Liver (tissue), 9 donors: ENCODE data around the gene GPATCH8. TPM values are rescaled to one million over a fixed set of nuclear protein-coding genes. Genes with fewer than 3 reads are reported as not detected.

Experiments used
- DNase-seq: peaks from one replicate; pipeline ENCODE4 v3.0.0-alpha.2; 2017; ENCODE audit warnings: low spot score
- H3K27ac ChIP-seq, 2 donors: one replicate each; pipeline ENCODE4 v1.7.0; 2013; ENCODE audit warnings: inconsistent platforms in 2 of 2, low read length in 2 of 2, control low read depth in 1 of 2, low read depth in 1 of 2, mild to moderate bottlenecking in 1 of 2
- H3K27me3 ChIP-seq, 4 donors: one replicate each; pipeline versions ENCODE4 v1.6.1 to v1.7.0; 2013; ENCODE audit warnings: low read length in 3 of 4, inconsistent platforms in 1 of 4, mild to moderate bottlenecking in 1 of 4, moderate library complexity in 1 of 4; ENCODE audit not compliant: control insufficient read depth in 4 of 4, insufficient read depth in 4 of 4
- H3K36me3 ChIP-seq, 4 donors: one replicate each; pipeline versions ENCODE4 v1.6.1 to v1.7.0; 2013; ENCODE audit warnings: low read length in 3 of 4, mild to moderate bottlenecking in 3 of 4, low read depth in 1 of 4, moderate library complexity in 1 of 4; ENCODE audit not compliant: control insufficient read depth in 4 of 4, insufficient read depth in 3 of 4
- H3K4me1 ChIP-seq, 4 donors: one replicate each; pipeline versions ENCODE4 v1.6.1 to v1.7.0; 2013; ENCODE audit warnings: low read length in 3 of 4, mild to moderate bottlenecking in 3 of 4, moderate library complexity in 1 of 4; ENCODE audit not compliant: control insufficient read depth in 4 of 4, insufficient read depth in 4 of 4
- H3K4me3 ChIP-seq, 3 donors: one replicate each; pipeline versions ENCODE4 v1.6.1 to v1.7.0; 2013; ENCODE audit warnings: low read length in 3 of 3, control low read depth in 1 of 3, low read depth in 1 of 3, mild to moderate bottlenecking in 1 of 3
- H3K9ac ChIP-seq, 2 donors: one replicate each; pipeline ENCODE4 v1.7.0; 2013; ENCODE audit warnings: low read length in 2 of 2, mild to moderate bottlenecking in 2 of 2, moderate library complexity in 2 of 2, control low read depth in 1 of 2, low read depth in 1 of 2
- H3K9me3 ChIP-seq, 4 donors: one replicate each; pipeline versions ENCODE4 v1.6.1 to v1.7.0; 2013; ENCODE audit warnings: low read length in 3 of 4; ENCODE audit not compliant: control insufficient read depth in 4 of 4
- ATF3 ChIP-seq: IDR thresholded peaks from 2 replicates; pipeline ENCODE4 v1.6.1; 2016; ENCODE audit warnings: antibody characterized with exemption
- CTCF ChIP-seq: fragments of 150-350 bp; IDR thresholded peaks from 2 replicates; pipeline ENCODE4 v1.5.1; 2017; ENCODE audit warnings: improper control_type of control experiment, low read depth, low read length; ENCODE audit not compliant: missing input control
- EGR1 ChIP-seq, 2 donors: IDR thresholded peaks; 2 replicates each; pipeline ENCODE4 v1.6.1; 2016 to 2018; ENCODE audit warnings: antibody characterized with exemption in 2 of 2, low read depth in 2 of 2
- FOXA1 ChIP-seq: IDR thresholded peaks from 2 replicates; pipeline ENCODE4 v1.6.1; 2016; ENCODE audit warnings: antibody characterized with exemption
- GABPA ChIP-seq, 2 donors: IDR thresholded peaks in 1 of 2; conservative IDR thresholded peaks in 1 of 2; 2 replicates each; pipeline ENCODE4 v1.6.1; 2016; ENCODE audit warnings: antibody characterized with exemption in 2 of 2, mild to moderate bottlenecking in 1 of 2, moderate library complexity in 1 of 2
- HNF4A ChIP-seq, 2 donors: conservative IDR thresholded peaks; 2 replicates each; pipeline ENCODE4 v1.6.1; 2016; ENCODE audit warnings: antibody characterized with exemption in 2 of 2, mild to moderate bottlenecking in 2 of 2
- NR2F2 ChIP-seq: IDR thresholded peaks from 2 replicates; pipeline ENCODE4 v1.6.1; 2016; ENCODE audit warnings: antibody characterized with exemption
- RAD21 ChIP-seq, 2 donors: IDR thresholded peaks; 2 replicates each; pipeline ENCODE4 v1.6.1; 2016; ENCODE audit warnings: antibody characterized with exemption in 2 of 2, mild to moderate bottlenecking in 2 of 2
- REST ChIP-seq: IDR thresholded peaks from 2 replicates; pipeline ENCODE4 v1.6.1; 2016; ENCODE audit warnings: antibody characterized with exemption, mild to moderate bottlenecking
- RXRA ChIP-seq, 2 donors: IDR thresholded peaks; 2 replicates each; pipeline ENCODE4 v1.6.1; 2017 to 2018; ENCODE audit warnings: antibody characterized with exemption in 2 of 2, mild to moderate bottlenecking in 1 of 2
- SP1 ChIP-seq: IDR thresholded peaks from 2 replicates; pipeline ENCODE4 v1.6.1; 2018; ENCODE audit warnings: antibody characterized with exemption, mild to moderate bottlenecking
- TAF1 ChIP-seq: conservative IDR thresholded peaks from 2 replicates; pipeline ENCODE4 v1.6.1; 2016; ENCODE audit warnings: antibody characterized with exemption, mild to moderate bottlenecking
- YY1 ChIP-seq: IDR thresholded peaks from 2 replicates; pipeline ENCODE4 v1.6.1; 2016; ENCODE audit warnings: antibody characterized with exemption, mild to moderate bottlenecking
- WGBS: extraction: QIAGEN DNeasy Blood & Tissue Kit; methylation state at CpG from one replicate; pipeline ENCODE4 v1.1.7; 2013; 5-methylcytosine and 5-hydroxymethylcytosine counted together
- polyA plus RNA-seq, 2 donors: library from polyadenylated mRNA; stranded (reverse) in 1 of 2; unstranded in 1 of 2; fragments of 200-250 nt in 1 of 2; fragments of >200 nt in 1 of 2; fragmentation: Nextera tagmentation in 1 of 2; extraction: Ambion mirVana in 1 of 2; gene quantifications; one replicate each; pipeline versions ENCODE4 v1.2.1 to v1.2.3, GENCODE V29; 2013 to 2015
- total RNA-seq, 2 donors: library from RNA; depleted of rRNA; stranded (reverse); fragments of >200 nt; gene quantifications; one replicate each; pipeline ENCODE4 v1.2.3, GENCODE V29; 2014
- donor health status: healthy.
- donor health status: healthy.
- donor health status: healthy.
- donor health status: healthy.
- donor health status: healthy.

The GPATCH8 gene
- total and polyA plus RNA-seq, 4 donors, result 4.2 to 21.8 (median 9.9) TPM

- no peak for TF ChIP-seq CTCF
- TF ChIP-seq RXRA (IDR thresholded peaks at IDR 0.05), result no peak
- no peak for TF ChIP-seq EGR1 (IDR thresholded peaks at IDR 0.05; ENCODE audit: low read depth in 2 of 2)
These were observed 104.2 kb downstream of the GPATCH8 start (continued) for GRCh38 chr17:44398692-44399691.

DNA sequence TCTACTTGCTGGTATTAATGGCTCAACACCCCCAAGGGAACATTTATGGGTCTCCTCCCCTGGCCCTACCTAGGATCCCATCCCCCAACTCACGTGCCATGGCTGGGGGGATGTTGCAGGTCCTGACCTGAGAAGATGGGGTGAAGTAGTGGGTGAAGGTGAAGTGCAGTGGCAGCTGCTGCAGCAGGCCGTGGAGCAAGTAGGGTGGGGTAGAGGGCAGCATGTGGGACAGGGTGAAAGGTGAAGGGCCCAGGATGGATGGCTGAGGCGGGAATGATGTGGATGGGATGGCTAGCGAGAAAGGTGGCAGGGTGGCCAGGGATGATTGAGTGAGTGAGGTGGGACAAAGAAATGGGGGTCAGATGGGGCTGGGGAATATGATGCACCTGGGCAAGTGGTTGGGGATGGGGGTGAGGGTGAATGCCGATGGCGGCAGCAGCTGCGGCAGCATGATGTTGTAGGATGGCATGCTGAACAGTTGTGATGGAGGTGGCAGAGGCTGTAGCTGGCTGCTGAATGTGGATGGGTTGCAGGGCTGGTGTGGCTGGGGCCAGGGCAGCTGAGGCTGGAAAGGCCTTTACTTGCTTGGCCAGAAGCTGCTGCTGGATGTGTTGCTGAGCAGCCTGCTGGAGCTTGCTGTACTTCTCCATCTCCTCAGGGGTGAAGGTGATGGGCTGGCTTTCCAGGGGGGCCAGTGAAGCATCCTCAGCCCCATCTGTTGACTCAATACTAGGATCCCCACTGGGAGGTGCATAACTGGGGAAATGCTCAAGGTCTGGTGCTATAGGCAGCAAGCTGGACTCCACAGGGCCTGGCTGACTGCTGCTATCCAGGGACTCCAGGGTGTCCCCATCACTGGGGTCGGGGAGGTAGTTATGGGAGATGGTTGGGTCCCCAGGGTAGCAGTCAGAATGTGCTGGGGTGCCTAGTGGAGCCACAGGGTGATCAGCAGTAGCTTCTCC lies 105.4 kb downstream of the GPATCH8 start:
- H3K36me3 ChIP-seq, result peaks cover 10 to 37% (median 21%) of the 10 kb centered on the region in 4 donors
- DNase-seq, result no peak
- TF ChIP-seq YY1, result no peak
- TF ChIP-seq RAD21 (IDR thresholded peaks at IDR 0.05), result no peak
- TF ChIP-seq HNF4A (conservative IDR thresholded peaks at IDR 0.05), result no peak
- no peak for TF ChIP-seq REST
- TF ChIP-seq NR2F2, result no peak
- no peak for TF ChIP-seq CTCF
- no peak for TF ChIP-seq GABPA (IDR thresholded peaks at IDR 0.05 in 1 of 2, conservative IDR thresholded peaks at IDR 0.05 in 1 of 2)
- TF ChIP-seq SP1, result no peak
- TF ChIP-seq EGR1 (IDR thresholded peaks at IDR 0.05; ENCODE audit: low read depth in 2 of 2), result no peak
- no peak for TF ChIP-seq ATF3
- TF ChIP-seq FOXA1, result no peak
- no peak for TF ChIP-seq TAF1
- H3K4me3 ChIP-seq, result no peak overlapping the region
- H3K9me3 ChIP-seq, result no peaks in the 10 kb centered on the region
- no peaks in the 10 kb centered on the region for H3K4me1 ChIP-seq
- no peaks in the 10 kb centered on the region for H3K27me3 ChIP-seq
- no peak overlapping the region for H3K9ac ChIP-seq
- 96% methylated on average over 8 of the region's 8 CpGs for WGBS
- H3K27ac ChIP-seq, result no peak overlapping the region
